Measurements from ENCODE around the gene CCNQ. TPM values are rescaled to one million over a fixed set of nuclear protein-coding genes. Genes with fewer than 3 reads are reported as not detected.

The CCNQ gene
- total and polyA plus RNA-seq, 4 donors, result 14.8 to 29.3 (median 24.2) TPM

GRCh38 chrX:153578200-153578835, 20.6 kb downstream of the CCNQ start:
- Histone ChIP-seq H3K27me3 (ENCODE audit: control insufficient read depth, insufficient read depth, low read length) (no peaks in the 10 kb centered on the region), H3K9me3 (ENCODE audit: control insufficient read depth, insufficient read depth, low read length) (no peaks in the 10 kb centered on the region), H3K27ac (ENCODE audit: low read depth, low read length) (no peak overlapping the region), H3K4me3 (ENCODE audit: low read depth, low read length) (no peak overlapping the region), H3K36me3 (ENCODE audit: control insufficient read depth, insufficient read depth, low read length) (peaks cover 3% of the 10 kb centered on the region), H3K4me1 (ENCODE audit: control insufficient read depth, insufficient read depth, low read length) (peaks cover 18% of the 10 kb centered on the region)
- no peak for DNase-seq (ENCODE audit: low read depth in 4 of 6, low spot score in 6 of 6)
- 62% methylated on average over 18 of the region's 18 CpGs for WGBS (ENCODE audit: insufficient coverage)

GRCh38 chrX:153576961-153577360, 22.0 kb downstream of the CCNQ start:
- no peak overlapping the region for H3K27ac ChIP-seq (ENCODE audit: low read depth, low read length)

GRCh38 chrX:153576239-153576870, 22.6 kb downstream of the CCNQ start:
- WGBS (ENCODE audit: insufficient coverage), result 71% methylated on average over 10 of the region's 10 CpGs
- peaks cover 13% of the 10 kb centered on the region for H3K4me1 ChIP-seq (ENCODE audit: control insufficient read depth, insufficient read depth, low read length)
- no peaks in the 10 kb centered on the region for H3K9me3 ChIP-seq (ENCODE audit: control insufficient read depth, insufficient read depth, low read length)
- H3K4me3 ChIP-seq (ENCODE audit: low read depth, low read length), result no peak overlapping the region
- peaks cover 4% of the 10 kb centered on the region for H3K36me3 ChIP-seq (ENCODE audit: control insufficient read depth, insufficient read depth, low read length)
- DNase-seq (ENCODE audit: low read depth in 4 of 6, low spot score in 6 of 6), result no peak
- H3K27ac ChIP-seq (ENCODE audit: low read depth, low read length), result no peak overlapping the region
- H3K27me3 ChIP-seq (ENCODE audit: control insufficient read depth, insufficient read depth, low read length), result no peaks in the 10 kb centered on the region

More at GRCh38 chrX:153576961-153577360, 22.0 kb downstream of the CCNQ start:
- no peaks in the 10 kb centered on the region for H3K9me3 ChIP-seq (ENCODE audit: control insufficient read depth, insufficient read depth, low read length)
- H3K27me3 ChIP-seq (ENCODE audit: control insufficient read depth, insufficient read depth, low read length), result no peaks in the 10 kb centered on the region
- H3K4me1 ChIP-seq (ENCODE audit: control insufficient read depth, insufficient read depth, low read length), result peaks cover 13% of the 10 kb centered on the region
- DNase-seq (ENCODE audit: low read depth in 4 of 6, low spot score in 6 of 6), result peak in 1 of 6 donors; percentile 6
- 59% methylated on average over 6 of the region's 6 CpGs for WGBS (ENCODE audit: insufficient coverage)
- H3K4me3 ChIP-seq (ENCODE audit: low read depth, low read length), result no peak overlapping the region
- peaks cover 3% of the 10 kb centered on the region for H3K36me3 ChIP-seq (ENCODE audit: control insufficient read depth, insufficient read depth, low read length)

- WGBS (ENCODE audit: insufficient coverage), result 55% methylated on average over 4 of the region's 4 CpGs
- Histone ChIP-seq H3K27me3 (ENCODE audit: control insufficient read depth, insufficient read depth, low read length) (no peaks in the 10 kb centered on the region), H3K27ac (ENCODE audit: low read depth, low read length) (no peak overlapping the region)
Observed at GRCh38 chrX:153573984-153574383, 25.0 kb downstream of the CCNQ start.

GRCh38 chrX:153572601-153573000, 26.3 kb downstream of the CCNQ start:
- 88% methylated on average over 10 of the region's 10 CpGs for WGBS (ENCODE audit: insufficient coverage)
- no peak for DNase-seq (ENCODE audit: low read depth in 4 of 6, low spot score in 6 of 6)
- Histone ChIP-seq H3K4me1 (ENCODE audit: control insufficient read depth, insufficient read depth, low read length) (peaks cover 5% of the 10 kb centered on the region), H3K27ac (ENCODE audit: low read depth, low read length) (no peak overlapping the region), H3K4me3 (ENCODE audit: low read depth, low read length) (no peak overlapping the region), H3K27me3 (ENCODE audit: control insufficient read depth, insufficient read depth, low read length) (no peaks in the 10 kb centered on the region), H3K9me3 (ENCODE audit: control insufficient read depth, insufficient read depth, low read length) (no peaks in the 10 kb centered on the region), H3K36me3 (ENCODE audit: control insufficient read depth, insufficient read depth, low read length) (peaks cover 9% of the 10 kb centered on the region)

More at GRCh38 chrX:153573984-153574383, 25.0 kb downstream of the CCNQ start:
- Histone ChIP-seq H3K36me3 (ENCODE audit: control insufficient read depth, insufficient read depth, low read length) (peaks cover 10% of the 10 kb centered on the region), H3K4me1 (ENCODE audit: control insufficient read depth, insufficient read depth, low read length) (peaks cover 13% of the 10 kb centered on the region), H3K4me3 (ENCODE audit: low read depth, low read length) (no peak overlapping the region), H3K9me3 (ENCODE audit: control insufficient read depth, insufficient read depth, low read length) (no peaks in the 10 kb centered on the region)
- peak in 1 of 6 donors; percentile 19 for DNase-seq (ENCODE audit: low read depth in 4 of 6, low spot score in 6 of 6)

- Histone ChIP-seq H3K9me3 (ENCODE audit: control insufficient read depth, insufficient read depth, low read length) (no peaks in the 10 kb centered on the region), H3K4me3 (ENCODE audit: low read depth, low read length) (no peak overlapping the region), H3K27ac (ENCODE audit: low read depth, low read length) (no peak overlapping the region), H3K27me3 (ENCODE audit: control insufficient read depth, insufficient read depth, low read length) (no peaks in the 10 kb centered on the region), H3K4me1 (ENCODE audit: control insufficient read depth, insufficient read depth, low read length) (no peaks in the 10 kb centered on the region), H3K36me3 (ENCODE audit: control insufficient read depth, insufficient read depth, low read length) (peaks cover 16% of the 10 kb centered on the region)
- DNase-seq (ENCODE audit: low read depth in 4 of 6, low spot score in 6 of 6), result peak in 1 of 6 donors; percentile 35
- WGBS (ENCODE audit: insufficient coverage), result 65% methylated on average over 2 of the region's 6 CpGs
Observed at GRCh38 chrX:153571534-153571908, 27.4 kb downstream of the CCNQ start.

- Histone ChIP-seq H3K27me3 (ENCODE audit: control insufficient read depth, insufficient read depth, low read length) (no peaks in the 10 kb centered on the region), H3K9me3 (ENCODE audit: control insufficient read depth, insufficient read depth, low read length) (no peaks in the 10 kb centered on the region), H3K27ac (ENCODE audit: low read depth, low read length) (no peak overlapping the region), H3K4me3 (ENCODE audit: low read depth, low read length) (no peak overlapping the region), H3K4me1 (ENCODE audit: control insufficient read depth, insufficient read depth, low read length) (no peaks in the 10 kb centered on the region), H3K36me3 (ENCODE audit: control insufficient read depth, insufficient read depth, low read length) (peaks cover 35% of the 10 kb centered on the region)
- 73% methylated on average over 11 of the region's 13 CpGs for WGBS (ENCODE audit: insufficient coverage)
- no peak for DNase-seq (ENCODE audit: low read depth in 4 of 6, low spot score in 6 of 6)
Observed at GRCh38 chrX:153569475-153569874, 29.5 kb downstream of the CCNQ start.

- Histone ChIP-seq H3K4me1 (ENCODE audit: control insufficient read depth, insufficient read depth, low read length) (no peaks in the 10 kb centered on the region), H3K4me3 (ENCODE audit: low read depth, low read length) (no peak overlapping the region), H3K9me3 (ENCODE audit: control insufficient read depth, insufficient read depth, low read length) (no peaks in the 10 kb centered on the region), H3K36me3 (ENCODE audit: control insufficient read depth, insufficient read depth, low read length) (peaks cover 38% of the 10 kb centered on the region), H3K27me3 (ENCODE audit: control insufficient read depth, insufficient read depth, low read length) (no peaks in the 10 kb centered on the region), H3K27ac (ENCODE audit: low read depth, low read length) (no peak overlapping the region)
- WGBS (ENCODE audit: insufficient coverage), result 82% methylated on average over 13 of the region's 21 CpGs
- DNase-seq (ENCODE audit: low read depth in 4 of 6, low spot score in 6 of 6), result no peak
Observed at GRCh38 chrX:153568451-153569011, 30.4 kb downstream of the CCNQ start.

- no peaks in the 10 kb centered on the region for H3K27me3 ChIP-seq (ENCODE audit: control insufficient read depth, insufficient read depth, low read length)
- DNase-seq (ENCODE audit: low read depth in 4 of 6, low spot score in 6 of 6), result no peak
- peaks cover 46% of the 10 kb centered on the region for H3K36me3 ChIP-seq (ENCODE audit: control insufficient read depth, insufficient read depth, low read length)
- H3K4me1 ChIP-seq (ENCODE audit: control insufficient read depth, insufficient read depth, low read length), result no peaks in the 10 kb centered on the region
- H3K4me3 ChIP-seq (ENCODE audit: low read depth, low read length), result no peak overlapping the region
- WGBS (ENCODE audit: insufficient coverage), result 66% methylated on average over 8 of the region's 9 CpGs
- no peaks in the 10 kb centered on the region for H3K9me3 ChIP-seq (ENCODE audit: control insufficient read depth, insufficient read depth, low read length)
- H3K27ac ChIP-seq (ENCODE audit: low read depth, low read length), result no peak overlapping the region
Observed at GRCh38 chrX:153565996-153566580, 32.9 kb downstream of the CCNQ start.

Data from spinal cord (tissue), 10 donors.